GM23338 (cell line): Measurements from ENCODE around the gene KLF11. TPM values are rescaled to one million over a fixed set of nuclear protein-coding genes. Genes with fewer than 3 reads are reported as not detected.
A peak's percentile ranks its signal among the peaks of the same experiment; 100 is the strongest.

Source experiments
- ATAC-seq: fragments of 200-7000 bp; cut with Tn5 transposase; 3 replicates; pipeline ENCODE4 v1.9.1; 2020
- DNase-seq: peaks from one replicate; pipeline ENCODE4 v3.0.0-alpha.2; 2015; ENCODE audit warnings: low spot score
- H2AFZ ChIP-seq: fragments of 200-600 bp; sonication (generic); 2 replicates; pipeline ENCODE4 v1.8.0; 2016; ENCODE audit warnings: antibody characterized with exemption, mild to moderate bottlenecking, moderate library complexity
- H3F3A ChIP-seq: fragments of 200-600 bp; sonication (generic); replicated peaks from 2 replicates; pipeline ENCODE4 v1.8.0; 2017; ENCODE audit warnings: antibody characterized with exemption, mixed run types, low read depth
- H3K27ac ChIP-seq: fragments of 200-600 bp; sonication (generic); 2 replicates; pipeline ENCODE4 v1.6.1; 2016; ENCODE audit warnings: low read depth
- H3K27me3 ChIP-seq: fragments of 200-600 bp; sonication (generic); 2 replicates; pipeline ENCODE4 v1.8.0; 2016; ENCODE audit warnings: mild to moderate bottlenecking, mixed run types, moderate library complexity; ENCODE audit not compliant: insufficient read depth
- H3K36me3 ChIP-seq: fragments of 200-600 bp; sonication (generic); 2 replicates; pipeline ENCODE4 v1.8.0; 2016; ENCODE audit warnings: mild to moderate bottlenecking; ENCODE audit not compliant: insufficient read depth
- H3K4me1 ChIP-seq: fragments of 200-600 bp; sonication (generic); 2 replicates; pipeline ENCODE4 v1.8.0; 2016; ENCODE audit warnings: mild to moderate bottlenecking, moderate library complexity; ENCODE audit not compliant: insufficient read depth
- H3K4me2 ChIP-seq: fragments of 200-600 bp; sonication (generic); 2 replicates; pipeline ENCODE4 v1.7.1; 2017; ENCODE audit warnings: mixed run types
- H3K4me3 ChIP-seq: fragments of 200-600 bp; sonication (generic); 2 replicates; pipeline ENCODE4 v1.6.1; 2016; ENCODE audit warnings: mixed run types
- H3K79me2 ChIP-seq: fragments of 200-600 bp; sonication (generic); replicated peaks from 2 replicates; pipeline ENCODE4 v1.8.0; 2017; ENCODE audit warnings: mild to moderate bottlenecking; ENCODE audit not compliant: insufficient read depth
- H3K9me2 ChIP-seq: fragments of 200-600 bp; sonication (generic); 2 replicates; pipeline ENCODE4 v1.8.0; 2017; ENCODE audit not compliant: insufficient read depth
- H4K20me1 ChIP-seq: fragments of 200-600 bp; sonication (generic); replicated peaks from 2 replicates; pipeline ENCODE4 v1.8.0; 2017; ENCODE audit warnings: mild to moderate bottlenecking; ENCODE audit not compliant: insufficient read depth
- H3K27ac Mint-ChIP-seq: 2 replicates; pipeline ENCODE4 v1.8.0; 2020; ENCODE audit warnings: inconsistent platforms, mild to moderate bottlenecking, moderate library complexity, mixed read lengths
- H3K27me3 Mint-ChIP-seq: 3 replicates; pipeline ENCODE4 v1.8.0; 2022; ENCODE audit warnings: low read depth, mild to moderate bottlenecking, moderate library complexity, mixed read lengths, inconsistent platforms; ENCODE audit not compliant: insufficient read depth, poor library complexity
- H3K36me3 Mint-ChIP-seq: 3 replicates; pipeline ENCODE4 v1.8.0; 2021; ENCODE audit warnings: low read depth, mild to moderate bottlenecking, inconsistent platforms, moderate library complexity, mixed read lengths
- H3K4me1 Mint-ChIP-seq: 3 replicates; pipeline ENCODE4 v1.8.0; 2020; ENCODE audit warnings: mild to moderate bottlenecking, inconsistent platforms, mixed read lengths
- H3K4me3 Mint-ChIP-seq: 3 replicates; pipeline ENCODE4 v1.8.0; 2021; ENCODE audit warnings: moderate library complexity, mild to moderate bottlenecking, inconsistent platforms, mixed read lengths
- H3K9me3 Mint-ChIP-seq: 3 replicates; pipeline ENCODE4 v1.8.0; 2020; ENCODE audit warnings: moderate library complexity, mild to moderate bottlenecking, inconsistent platforms, mixed read lengths
- CREB1 ChIP-seq: fragments of 250-450 bp; sonication (Bioruptor Pico); IDR thresholded peaks from 2 replicates; pipeline ENCODE4 v1.5.0; 2020; ENCODE audit warnings: low read depth, mild to moderate bottlenecking, moderate library complexity
- CTCF ChIP-seq, 2 experiments: fragments of 200-600 bp in 1 of 2; sonication (generic) in 1 of 2; conservative IDR thresholded peaks; 2 replicates each; pipeline versions ENCODE4 v1.5.1 to v1.6.1; 2016 to 2017; ENCODE audit warnings: antibody characterized with exemption in 2 of 2, low read depth in 2 of 2, mild to moderate bottlenecking in 2 of 2, moderate library complexity in 1 of 2
- ZNF114 ChIP-seq: fragments of 250-450 bp; sonication (Bioruptor Pico); IDR thresholded peaks from 2 replicates; pipeline ENCODE4 v1.5.0; 2020; ENCODE audit warnings: mild to moderate bottlenecking, moderate library complexity
- ZNF462 ChIP-seq: fragments of 250-450 bp; sonication (Bioruptor Pico); IDR thresholded peaks from 2 replicates; pipeline ENCODE4 v1.5.0; 2020; ENCODE audit warnings: mild to moderate bottlenecking, moderate library complexity
- polyA plus RNA-seq: library from polyadenylated mRNA; unstranded; fragments of >200 nt; fragmentation: Nextera tagmentation; extraction: Ambion mirVana; gene quantifications from 2 replicates; pipeline ENCODE4 v1.2.1, GENCODE V29; 2016
- total RNA-seq: library from RNA; depleted of rRNA; stranded (reverse); fragments of >200 nt; shearing (Covaris generic); gene quantifications from 2 replicates; pipeline ENCODE4 v1.2.3, GENCODE V29; 2014

Gene KLF11
- total and polyA plus RNA-seq, 2 experiments from 2014 or later, result 1.4 to 5.6 TPM

GRCh38 chr2:10071595-10071994 is 28.2 kb downstream of the KLF11 start:
- peak; percentile 34 for DNase-seq
- TF ChIP-seq CREB1 (CRISPR knock-in tag) (no peak), CTCF (conservative IDR thresholded peaks at IDR 0.05; ENCODE audit: low read depth in 2 of 2) (peak in 1 of 2 experiments; percentile 33; a peak in 2 of 4 replicates)
- no peak overlapping the region for H2AFZ ChIP-seq
- no peaks in the 10 kb centered on the region for H3K36me3 ChIP-seq
- no peak overlapping the region for H3K4me3 Mint-ChIP-seq
- H3K79me2 ChIP-seq, result no peaks in the 10 kb centered on the region
- H3K4me1 Mint-ChIP-seq, result peaks cover 28% of the 10 kb centered on the region
- H4K20me1 ChIP-seq, result no peaks in the 10 kb centered on the region
- no peaks in the 10 kb centered on the region for H3K9me2 ChIP-seq
- H3K4me2 ChIP-seq, result no peak overlapping the region
- H3K36me3 Mint-ChIP-seq, result peaks cover 4% of the 10 kb centered on the region; the same call in 1 of the 3 replicates
- H3K27ac Mint-ChIP-seq, result no peak overlapping the region
- no peak overlapping the region for H3K27ac ChIP-seq
- peaks cover 10% of the 10 kb centered on the region; the same call in 2 of the 3 replicates for H3K9me3 Mint-ChIP-seq
- peak; percentile 10; the same call in 2 of the 3 replicates for ATAC-seq
- peaks cover 3% of the 10 kb centered on the region for H3K27me3 Mint-ChIP-seq
- no peaks in the 10 kb centered on the region for H3K27me3 ChIP-seq
- no peaks in the 10 kb centered on the region for H3K4me1 ChIP-seq
- no peaks in the 10 kb centered on the region for H3F3A ChIP-seq
- no peak overlapping the region for H3K4me3 ChIP-seq

- H3K27ac ChIP-seq, result no peak overlapping the region
- no peak overlapping the region for H2AFZ ChIP-seq
- H3K4me2 ChIP-seq, result no peak overlapping the region
- TF ChIP-seq ZNF114 (CRISPR knock-in tag), result no peak
- TF ChIP-seq CREB1 (CRISPR knock-in tag), result no peak
- peak; percentile 38; the same call in 1 of the 2 replicates for TF ChIP-seq ZNF462 (CRISPR knock-in tag)
- TF ChIP-seq CTCF (conservative IDR thresholded peaks at IDR 0.05; ENCODE audit: low read depth in 2 of 2), result peak; percentile 89 to 96
- H3K4me1 ChIP-seq, result no peaks in the 10 kb centered on the region
- no peaks in the 10 kb centered on the region for H3K36me3 ChIP-seq
- DNase-seq, result peak; percentile 91
- H3K4me3 ChIP-seq, result no peak overlapping the region
- H4K20me1 ChIP-seq, result no peaks in the 10 kb centered on the region
- Mint-ChIP-seq H3K36me3 (peaks cover 2% of the 10 kb centered on the region; the same call in 1 of the 3 replicates), H3K4me1 (peaks cover 28% of the 10 kb centered on the region), H3K27me3 (peaks cover 7% of the 10 kb centered on the region), H3K9me3 (peaks cover 5% of the 10 kb centered on the region; the same call in 2 of the 3 replicates), H3K27ac (no peak overlapping the region), H3K4me3 (no peak overlapping the region)
- H3F3A ChIP-seq, result no peaks in the 10 kb centered on the region
- H3K79me2 ChIP-seq, result no peaks in the 10 kb centered on the region
- no peaks in the 10 kb centered on the region for H3K9me2 ChIP-seq
- ATAC-seq, result peak; percentile 97
- peaks cover 11% of the 10 kb centered on the region for H3K27me3 ChIP-seq
These were observed 29.5 kb downstream of the KLF11 start for GRCh38 chr2:10072656-10073480.
